Kidney capillary endothelial cell (primary cell): Measurements from ENCODE around the gene CNRIP1.

ENCODE experiments used
- DNase-seq: peaks from one replicate; pipeline ENCODE4 v3.0.0-alpha.2; 2018; ENCODE audit warnings: low spot score

CNRIP1 gene

DNA sequence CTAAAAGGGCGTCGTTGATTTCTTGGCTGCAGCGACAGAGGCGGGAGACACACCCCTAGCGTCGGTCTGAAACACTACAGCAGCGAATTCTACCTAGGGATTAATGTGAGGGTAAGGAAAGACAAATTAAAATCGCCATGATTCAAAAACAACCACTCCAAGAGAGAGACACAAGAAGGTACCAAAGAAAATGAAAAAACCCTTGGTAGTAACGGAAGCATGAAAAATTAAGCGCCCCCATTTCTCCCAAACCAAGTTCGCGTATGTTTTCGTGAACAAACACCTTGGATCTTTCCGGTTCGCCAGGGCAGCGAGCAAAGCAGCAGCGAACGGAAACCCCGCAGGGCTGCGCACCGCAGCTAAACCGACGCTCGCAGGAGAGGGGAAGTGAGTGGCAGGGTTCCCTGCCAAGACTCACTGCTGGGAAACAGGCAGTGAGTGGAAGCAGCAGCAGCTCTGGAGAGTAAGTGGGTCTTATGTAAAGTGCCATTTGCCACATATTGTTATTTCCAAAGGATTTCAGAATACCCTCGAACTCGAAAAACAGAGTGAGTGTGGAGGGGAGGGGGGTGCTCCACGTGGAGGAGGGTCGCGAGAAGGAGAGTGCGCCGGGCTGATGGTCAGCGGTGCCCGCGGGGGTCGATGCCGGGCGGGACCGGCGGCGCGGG is 68.4 kb downstream of the CNRIP1 start:
- peak; percentile 84 for DNase-seq

DNA sequence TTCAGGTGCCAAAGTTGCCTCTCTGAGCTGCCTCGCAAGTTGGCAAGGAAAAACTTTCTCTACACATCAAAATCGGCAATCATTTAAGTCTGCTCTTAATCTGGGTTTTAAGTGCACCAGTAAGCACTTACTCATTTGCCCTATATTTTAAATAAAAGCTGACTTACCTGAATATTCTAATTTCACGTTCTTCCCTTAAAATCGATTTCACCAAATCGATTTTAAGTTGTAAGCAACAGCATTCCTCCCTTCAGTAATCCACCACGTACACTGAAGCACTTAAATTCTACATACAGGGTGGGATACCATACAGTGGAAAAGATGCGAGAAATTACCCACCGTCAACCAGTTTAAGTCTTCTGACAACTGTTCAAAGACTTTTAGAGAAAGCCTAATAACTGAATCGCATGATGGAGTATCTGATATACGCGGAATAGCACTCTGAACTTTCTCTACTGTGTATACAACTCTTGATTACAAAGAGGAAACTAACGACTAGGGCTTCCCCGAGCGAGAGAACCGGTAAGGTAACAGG is 69.0 kb downstream of the CNRIP1 start:
- no peak for DNase-seq

GRCh38 chr2:68250196-68250595 is 69.6 kb downstream of the CNRIP1 start:
- DNase-seq: no peak

GRCh38 chr2:68248806-68249205 is 70.9 kb downstream of the CNRIP1 start:
- DNase-seq: no peak

DNA sequence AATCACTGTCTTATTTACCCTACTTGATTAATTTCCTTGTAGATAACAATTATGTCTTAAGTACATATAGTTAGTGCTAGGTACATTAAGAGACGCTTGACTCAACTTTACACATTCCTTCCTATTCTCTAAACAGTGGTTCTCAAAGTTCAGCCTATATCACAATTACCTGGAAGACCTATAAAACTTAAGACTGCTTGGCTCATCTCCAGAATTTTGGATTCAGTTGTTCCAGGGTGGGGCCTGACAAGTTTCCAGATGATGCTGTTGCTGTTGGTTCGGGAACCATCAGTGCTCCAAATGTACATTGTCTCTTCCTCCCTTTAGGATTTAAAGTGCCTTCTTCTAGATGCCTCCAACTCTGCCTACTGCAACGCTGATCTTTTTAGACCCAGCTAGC is 71.4 kb downstream of the CNRIP1 start:
- DNase-seq: no peak

GRCh38 chr2:68246396-68246795 is 73.4 kb downstream of the CNRIP1 start:
- no peak for DNase-seq

- DNase-seq: no peak
Observed at GRCh38 chr2:68245672-68246071, 74.1 kb downstream of the CNRIP1 start.

- no peak for DNase-seq
Observed at GRCh38 chr2:68245066-68245465, 74.7 kb downstream of the CNRIP1 start.

DNA sequence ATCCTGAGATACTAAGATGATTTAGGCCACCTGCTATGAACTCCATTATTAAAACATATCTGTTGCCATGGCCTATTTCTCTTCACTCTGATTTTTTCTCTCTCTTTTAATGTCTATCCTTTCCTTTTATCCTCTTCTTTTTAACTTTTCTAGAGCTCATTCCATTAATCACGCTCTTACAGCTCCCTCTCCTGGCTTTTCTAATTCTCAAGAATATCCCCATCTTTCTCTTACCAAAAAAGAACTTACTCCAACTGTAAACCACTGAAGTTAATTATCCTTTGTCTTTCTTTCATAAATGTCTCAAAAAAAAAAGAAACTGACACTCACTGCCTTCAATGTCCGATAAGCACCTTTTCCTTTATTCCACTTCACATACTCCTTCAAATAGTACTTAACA is 75.3 kb downstream of the CNRIP1 start:
- DNase-seq: no peak
